Loucy (cell line): ENCODE data around the gene KRT82.

Experiments
- H2AFZ ChIP-seq: fragments of 200-600 bp; sonication (generic); 2 replicates; pipeline ENCODE4 v1.6.0; 2016; ENCODE audit warnings: antibody characterized with exemption, mild to moderate bottlenecking, low read length, moderate library complexity
- H3F3A ChIP-seq: fragments of 200-600 bp; 2 replicates; pipeline ENCODE4 v1.6.0; 2016; ENCODE audit warnings: antibody characterized with exemption, low read depth, mild to moderate bottlenecking
- H3K27me3 ChIP-seq: fragments of 200-600 bp; sonication (generic); 2 replicates; pipeline ENCODE4 v1.6.1; 2014; ENCODE audit warnings: low read length, mild to moderate bottlenecking; ENCODE audit not compliant: insufficient read depth, poor library complexity, severe bottlenecking
- H3K36me3 ChIP-seq: fragments of 200-600 bp; sonication (generic); 2 replicates; pipeline ENCODE4 v1.6.1; 2016; ENCODE audit warnings: low read length; ENCODE audit not compliant: insufficient read depth
- H3K4me1 ChIP-seq: fragments of 200-600 bp; sonication (generic); 2 replicates; pipeline ENCODE4 v1.5.1; 2014; ENCODE audit warnings: low read length, mild to moderate bottlenecking; ENCODE audit not compliant: insufficient read depth, poor library complexity, severe bottlenecking
- H3K4me2 ChIP-seq: fragments of 200-600 bp; sonication (generic); 2 replicates; pipeline ENCODE4 v1.6.0; 2014; ENCODE audit warnings: antibody characterized with exemption, low read length, low read depth, mild to moderate bottlenecking; ENCODE audit not compliant: poor library complexity, severe bottlenecking
- H3K4me3 ChIP-seq: fragments of 200-600 bp; sonication (generic); 2 replicates; pipeline ENCODE4 v1.5.1; 2014; ENCODE audit warnings: low read length, mild to moderate bottlenecking, mixed read lengths; ENCODE audit not compliant: poor library complexity, severe bottlenecking
- H3K79me2 ChIP-seq: fragments of 200-600 bp; sonication (generic); 2 replicates; pipeline ENCODE4 v1.6.1; 2014; ENCODE audit warnings: low read length; ENCODE audit not compliant: insufficient read depth
- H3K9ac ChIP-seq: fragments of 200-600 bp; sonication (generic); 2 replicates; pipeline ENCODE4 v1.6.0; 2014; ENCODE audit warnings: mild to moderate bottlenecking, low read depth, low read length, moderate library complexity; ENCODE audit not compliant: poor library complexity, severe bottlenecking
- H3K9me2 ChIP-seq: fragments of 200-600 bp; sonication (generic); replicated peaks from 2 replicates; pipeline ENCODE4 v1.6.1; 2016; ENCODE audit warnings: low read depth, low read length, mixed read lengths
- H3K9me3 ChIP-seq: fragments of 200-600 bp; sonication (generic); 2 replicates; pipeline ENCODE4 v1.6.1; 2014; ENCODE audit warnings: mild to moderate bottlenecking, antibody characterized with exemption, low read length, low read depth; ENCODE audit not compliant: insufficient read depth
- H4K20me1 ChIP-seq: fragments of 200-600 bp; sonication (generic); 2 replicates; pipeline ENCODE4 v1.6.0; 2014; ENCODE audit warnings: antibody characterized with exemption, low read length, mild to moderate bottlenecking; ENCODE audit not compliant: insufficient read depth, poor library complexity, severe bottlenecking
- EZH2phosphoT487 ChIP-seq: fragments of 200-600 bp; IDR thresholded peaks from 2 replicates; pipeline ENCODE4 v1.6.1; 2018; ENCODE audit warnings: antibody characterized with exemption, mild to moderate bottlenecking, moderate library complexity, borderline replicate concordance
- TF ChIP-seq, protein P1 (sequence below): fragments of 200-600 bp; sonication (generic); conservative IDR thresholded peaks from 2 replicates; pipeline ENCODE4 v1.5.1; 2014; ENCODE audit warnings: mild to moderate bottlenecking, antibody characterized with exemption, low read length

KRT82 gene

DNA sequence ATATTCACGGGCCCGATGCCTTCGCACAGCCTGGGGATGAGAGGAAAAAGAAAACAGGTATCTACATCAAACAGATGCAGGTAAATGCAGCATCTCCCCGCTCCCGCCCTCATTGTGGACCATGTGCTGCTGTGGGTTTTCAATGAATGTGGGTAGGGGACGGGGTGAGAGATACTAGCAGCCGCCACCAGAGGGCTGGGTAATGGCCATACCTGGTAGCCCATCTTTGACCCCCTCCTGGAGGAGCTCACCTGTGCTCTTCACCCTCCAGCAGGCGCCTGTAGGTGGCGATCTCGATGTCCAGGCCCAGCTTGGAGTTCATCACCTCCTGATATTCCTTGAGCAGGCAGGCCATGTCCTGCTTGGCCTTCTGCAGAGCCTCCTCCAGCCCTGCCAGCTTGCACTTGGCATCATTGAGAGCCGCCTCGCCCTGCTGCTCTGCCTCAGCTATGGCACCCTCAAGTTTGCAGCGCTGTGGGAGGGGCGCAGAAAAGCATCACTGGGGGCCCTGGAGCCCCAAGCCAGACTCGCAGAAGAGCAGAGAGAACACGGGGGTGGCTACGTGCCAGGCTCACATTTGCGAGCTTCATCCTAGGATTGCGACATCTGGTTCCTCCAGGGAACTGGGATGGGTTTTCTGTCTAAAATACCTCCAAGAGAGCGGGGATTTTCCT lies 10.2 kb downstream of the KRT82 start:
- H3K79me2 ChIP-seq = no peaks in the 10 kb centered on the region
- no peaks in the 10 kb centered on the region for H3K27me3 ChIP-seq

DNA sequence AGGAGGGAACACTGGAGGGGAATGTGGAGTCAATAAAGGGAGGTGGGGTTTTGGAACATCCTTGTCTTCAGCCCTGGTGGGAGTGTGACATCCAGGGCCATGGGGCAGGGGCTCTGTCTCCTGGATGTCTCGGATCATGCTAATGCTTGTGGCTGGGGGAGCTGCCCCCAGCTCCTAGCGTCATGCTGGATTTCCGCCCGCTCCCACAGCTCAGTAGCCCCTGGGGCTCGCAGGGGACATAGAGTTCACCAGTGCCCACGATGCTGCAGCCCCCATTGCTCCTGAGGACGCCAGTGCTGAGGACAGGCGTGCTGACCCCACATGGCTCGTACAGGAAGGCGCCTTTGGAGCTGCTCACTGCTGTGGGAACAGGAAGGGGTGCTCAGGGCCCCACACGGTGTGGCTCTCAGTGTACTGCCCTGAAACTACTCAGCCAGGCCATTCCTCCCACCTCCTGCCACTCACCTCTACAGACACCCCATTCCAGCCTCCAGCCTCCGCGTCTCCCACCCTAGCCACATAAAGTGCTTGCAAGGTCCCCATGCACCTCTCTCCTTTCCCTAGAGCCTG lies 11.2 kb downstream of the KRT82 start:
- Histone ChIP-seq H3K27me3 (no peaks in the 10 kb centered on the region), H3K4me2 (no peak overlapping the region)
- TF ChIP-seq EZH2phosphoT487 = no peak
- TF ChIP-seq, protein P1, sequence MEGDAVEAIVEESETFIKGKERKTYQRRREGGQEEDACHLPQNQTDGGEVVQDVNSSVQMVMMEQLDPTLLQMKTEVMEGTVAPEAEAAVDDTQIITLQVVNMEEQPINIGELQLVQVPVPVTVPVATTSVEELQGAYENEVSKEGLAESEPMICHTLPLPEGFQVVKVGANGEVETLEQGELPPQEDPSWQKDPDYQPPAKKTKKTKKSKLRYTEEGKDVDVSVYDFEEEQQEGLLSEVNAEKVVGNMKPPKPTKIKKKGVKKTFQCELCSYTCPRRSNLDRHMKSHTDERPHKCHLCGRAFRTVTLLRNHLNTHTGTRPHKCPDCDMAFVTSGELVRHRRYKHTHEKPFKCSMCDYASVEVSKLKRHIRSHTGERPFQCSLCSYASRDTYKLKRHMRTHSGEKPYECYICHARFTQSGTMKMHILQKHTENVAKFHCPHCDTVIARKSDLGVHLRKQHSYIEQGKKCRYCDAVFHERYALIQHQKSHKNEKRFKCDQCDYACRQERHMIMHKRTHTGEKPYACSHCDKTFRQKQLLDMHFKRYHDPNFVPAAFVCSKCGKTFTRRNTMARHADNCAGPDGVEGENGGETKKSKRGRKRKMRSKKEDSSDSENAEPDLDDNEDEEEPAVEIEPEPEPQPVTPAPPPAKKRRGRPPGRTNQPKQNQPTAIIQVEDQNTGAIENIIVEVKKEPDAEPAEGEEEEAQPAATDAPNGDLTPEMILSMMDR = no peak

More for the DNA sequence above, 10.2 kb downstream of the KRT82 start:
- TF ChIP-seq, protein P1 = peak; percentile 61
- no peak for TF ChIP-seq EZH2phosphoT487
- Histone ChIP-seq H4K20me1 (no peaks in the 10 kb centered on the region), H3K9me3 (no peaks in the 10 kb centered on the region), H3K9ac (no peak overlapping the region), H3K4me1 (no peaks in the 10 kb centered on the region), H3K9me2 (no peaks in the 10 kb centered on the region), H3F3A (no peaks in the 10 kb centered on the region), H3K36me3 (no peaks in the 10 kb centered on the region), H2AFZ (no peak overlapping the region), H3K4me2 (no peak overlapping the region), H3K4me3 (no peak overlapping the region)

DNA sequence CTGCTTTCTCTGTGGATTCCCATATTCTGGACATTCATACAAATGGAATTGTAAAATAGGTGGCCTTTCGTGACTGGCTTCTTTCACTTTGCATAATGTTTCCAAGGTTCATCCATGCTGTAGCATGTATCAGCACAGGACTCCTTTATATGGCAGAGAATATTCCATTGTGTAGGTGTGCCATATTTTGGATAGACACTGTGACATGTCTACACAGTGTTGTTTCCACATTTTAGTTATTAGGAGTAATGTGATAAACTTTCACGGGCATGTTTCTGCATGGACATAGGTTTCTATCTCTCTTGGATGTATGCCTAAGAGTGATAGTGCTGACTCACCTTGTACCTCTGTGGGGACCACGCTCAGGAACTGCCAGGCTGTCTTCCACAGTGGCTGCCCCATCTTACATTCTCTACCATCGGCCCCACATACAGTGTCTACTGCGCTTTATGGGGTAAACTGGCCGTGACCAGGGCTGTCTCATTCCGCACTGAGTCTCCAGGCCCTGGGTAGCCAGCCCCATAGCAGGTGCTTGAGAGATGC lies 13.6 kb downstream of the KRT82 start:
- H3K4me1 ChIP-seq = no peaks in the 10 kb centered on the region
- H3K36me3 ChIP-seq = no peaks in the 10 kb centered on the region
- no peaks in the 10 kb centered on the region for H3K79me2 ChIP-seq
- H3K27me3 ChIP-seq = no peaks in the 10 kb centered on the region
- no peak for TF ChIP-seq EZH2phosphoT487
- TF ChIP-seq, protein P1 = no peak
- no peaks in the 10 kb centered on the region for H3K9me3 ChIP-seq
- no peak overlapping the region for H3K4me3 ChIP-seq
- H4K20me1 ChIP-seq = no peaks in the 10 kb centered on the region
- no peak overlapping the region for H3K9ac ChIP-seq
- no peak overlapping the region for H3K4me2 ChIP-seq
- no peaks in the 10 kb centered on the region for H3K9me2 ChIP-seq
- H3F3A ChIP-seq = no peaks in the 10 kb centered on the region
- no peak overlapping the region for H2AFZ ChIP-seq

More for the DNA sequence above, 11.2 kb downstream of the KRT82 start:
- no peaks in the 10 kb centered on the region for H3K4me1 ChIP-seq
- H3K36me3 ChIP-seq = no peaks in the 10 kb centered on the region
- H3F3A ChIP-seq = no peaks in the 10 kb centered on the region
- no peaks in the 10 kb centered on the region for H3K79me2 ChIP-seq
- H3K9me3 ChIP-seq = no peaks in the 10 kb centered on the region
- H4K20me1 ChIP-seq = no peaks in the 10 kb centered on the region
- H3K4me3 ChIP-seq = no peak overlapping the region
- no peak overlapping the region for H3K9ac ChIP-seq
- H2AFZ ChIP-seq = no peak overlapping the region
- H3K9me2 ChIP-seq = no peaks in the 10 kb centered on the region
